T-helper 2 cell treated with Interferon-gamma antibody and Interleukin-4, amounts not matched to agents 5 μg/mL and 100 μg/mL, for 36 hours (primary cell): ENCODE data around the gene ENTPD6.

Experiments used
- DNase-seq: peaks from one replicate; pipeline ENCODE4 v3.0.0; 2021; ENCODE audit warnings: low spot score
- H3K27ac Mint-ChIP-seq: one replicate; pipeline ENCODE4 v1.8.0; 2021; ENCODE audit warnings: mild to moderate bottlenecking, mixed read lengths
- H3K27me3 Mint-ChIP-seq: one replicate; pipeline ENCODE4 v1.8.0; 2021; ENCODE audit warnings: low read depth, mixed read lengths
- H3K36me3 Mint-ChIP-seq: one replicate; pipeline ENCODE4 v1.8.0; 2021; ENCODE audit warnings: low read depth, mixed read lengths
- H3K4me1 Mint-ChIP-seq: one replicate; pipeline ENCODE4 v1.8.0; 2021; ENCODE audit warnings: low read depth, mixed read lengths
- H3K4me3 Mint-ChIP-seq: one replicate; pipeline ENCODE4 v1.8.0; 2022; ENCODE audit warnings: mild to moderate bottlenecking, moderate library complexity, mixed read lengths
- H3K9me3 Mint-ChIP-seq: one replicate; pipeline ENCODE4 v1.8.0; 2021; ENCODE audit warnings: mixed read lengths

Gene ENTPD6

DNA sequence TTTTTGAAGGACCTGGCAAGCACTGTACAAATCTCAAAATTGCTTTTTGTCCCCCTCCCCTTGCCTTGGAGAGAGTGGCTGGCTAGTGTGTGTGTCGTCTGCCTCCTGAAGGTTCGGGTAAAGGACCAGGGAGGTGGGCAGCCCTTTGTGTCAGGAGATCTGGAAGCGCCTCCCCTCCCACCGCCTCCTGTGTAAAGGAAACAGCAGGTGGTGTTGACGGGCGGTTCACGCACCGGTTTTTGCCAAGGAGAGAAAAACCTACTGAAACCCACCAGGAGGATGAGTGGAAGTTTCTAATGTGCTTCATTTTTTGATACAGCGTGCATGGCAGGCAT is 1.2 kb downstream of the ENTPD6 start:
- Mint-ChIP-seq H3K4me1 (peaks cover 18% of the 10 kb centered on the region), H3K27me3 (no peaks in the 10 kb centered on the region), H3K4me3 (peak overlapping the region; percentile 91), H3K27ac (peak overlapping the region; percentile 1), H3K36me3 (no peaks in the 10 kb centered on the region), H3K9me3 (no peaks in the 10 kb centered on the region)
- DNase-seq = no peak

DNA sequence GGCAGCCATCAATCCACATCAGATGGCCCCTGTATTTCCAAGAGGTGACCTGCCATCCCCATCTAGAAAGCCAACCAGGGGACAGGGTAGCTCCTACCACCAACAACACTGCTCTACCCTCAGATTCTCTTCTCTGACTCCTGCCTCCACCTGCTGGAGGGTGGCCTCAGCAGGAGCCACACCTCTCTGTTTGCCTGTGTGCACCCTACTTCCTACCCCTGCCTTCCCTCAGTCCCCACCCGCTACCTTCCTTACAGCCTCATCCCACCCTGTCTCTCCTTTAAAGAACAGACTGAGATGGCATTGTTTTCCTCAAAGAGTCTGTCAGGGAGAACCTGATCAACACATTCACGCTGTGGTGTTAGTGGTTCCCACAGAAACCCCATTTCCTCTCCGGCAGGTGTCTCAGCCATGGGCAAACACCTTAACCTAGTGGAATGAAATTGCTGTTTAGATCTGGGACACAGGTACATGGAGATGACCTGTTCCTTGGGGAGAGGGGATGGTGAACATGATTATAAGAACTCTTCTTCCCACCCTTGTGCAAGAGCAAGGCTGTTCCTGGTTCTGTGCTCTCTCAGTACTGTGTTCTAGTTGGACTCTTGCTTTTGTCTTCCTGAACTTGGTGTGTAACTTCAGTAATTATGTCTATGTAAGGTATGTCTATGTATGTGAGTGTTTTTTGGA is 1.8 kb downstream of the ENTPD6 start:
- no peaks in the 10 kb centered on the region for H3K9me3 Mint-ChIP-seq
- no peaks in the 10 kb centered on the region for H3K36me3 Mint-ChIP-seq
- H3K27ac Mint-ChIP-seq = peak overlapping the region; percentile 56
- H3K4me1 Mint-ChIP-seq = peaks cover 18% of the 10 kb centered on the region
- peak overlapping the region; percentile 91 for H3K4me3 Mint-ChIP-seq
- H3K27me3 Mint-ChIP-seq = no peaks in the 10 kb centered on the region
- DNase-seq = no peak

DNA sequence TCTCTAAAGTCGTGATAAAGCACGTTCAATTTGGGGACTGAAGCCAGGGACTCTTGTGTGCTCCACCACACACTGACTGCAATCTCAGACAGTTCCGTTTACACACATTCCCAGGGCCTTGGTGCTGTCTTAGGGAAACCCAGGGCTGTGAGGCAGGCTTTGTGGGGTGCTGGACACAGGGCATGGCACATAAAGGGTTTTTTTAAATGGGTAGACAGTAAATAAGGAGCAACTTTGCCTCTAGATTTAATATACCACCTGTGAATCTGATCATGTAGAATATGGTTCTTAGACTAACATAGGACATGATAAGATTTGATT is 2.3 kb downstream of the ENTPD6 start:
- Mint-ChIP-seq H3K4me1 (peaks cover 21% of the 10 kb centered on the region), H3K36me3 (no peaks in the 10 kb centered on the region), H3K27me3 (no peaks in the 10 kb centered on the region), H3K9me3 (no peaks in the 10 kb centered on the region), H3K4me3 (peak overlapping the region; percentile 91), H3K27ac (no peak overlapping the region)
- no peak for DNase-seq

DNA sequence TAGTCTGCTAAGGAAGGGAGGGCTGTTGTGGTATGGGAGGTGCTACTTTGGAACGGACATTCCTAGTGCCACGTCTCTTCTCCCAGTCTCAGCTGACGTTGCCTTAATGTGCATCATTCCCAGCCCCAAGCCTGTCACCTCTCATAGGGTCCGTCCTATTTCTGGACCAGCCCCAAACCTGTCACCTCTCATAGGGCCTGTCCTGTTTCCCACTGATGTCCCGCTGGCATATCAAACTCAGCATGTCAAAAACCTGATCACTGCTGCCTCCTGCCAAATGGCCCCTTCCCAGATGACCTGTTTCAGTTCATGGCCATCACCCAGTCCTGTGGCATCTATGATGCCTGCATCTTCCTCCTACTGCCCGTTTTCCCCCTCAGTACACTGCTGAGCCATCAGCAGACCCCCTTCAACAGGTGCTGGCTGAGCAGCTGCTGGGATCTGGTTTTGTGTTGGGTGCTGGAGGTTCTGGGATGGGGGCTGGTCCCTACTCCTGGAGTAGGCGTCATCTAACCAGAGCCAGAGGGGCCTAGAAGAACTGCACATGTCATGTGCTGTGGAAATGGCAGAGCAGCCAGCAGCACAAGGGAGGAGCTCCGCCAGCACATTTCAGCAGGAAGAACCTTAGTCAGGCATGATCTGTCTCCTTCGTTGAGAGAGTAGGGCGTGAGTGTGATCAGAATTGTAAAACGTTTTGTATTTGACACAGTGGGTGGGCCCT is 3.3 kb downstream of the ENTPD6 start:
- Mint-ChIP-seq H3K36me3 (no peaks in the 10 kb centered on the region), H3K27me3 (no peaks in the 10 kb centered on the region), H3K27ac (no peak overlapping the region), H3K4me3 (no peak overlapping the region), H3K9me3 (no peaks in the 10 kb centered on the region), H3K4me1 (peaks cover 23% of the 10 kb centered on the region)
- no peak for DNase-seq

DNA sequence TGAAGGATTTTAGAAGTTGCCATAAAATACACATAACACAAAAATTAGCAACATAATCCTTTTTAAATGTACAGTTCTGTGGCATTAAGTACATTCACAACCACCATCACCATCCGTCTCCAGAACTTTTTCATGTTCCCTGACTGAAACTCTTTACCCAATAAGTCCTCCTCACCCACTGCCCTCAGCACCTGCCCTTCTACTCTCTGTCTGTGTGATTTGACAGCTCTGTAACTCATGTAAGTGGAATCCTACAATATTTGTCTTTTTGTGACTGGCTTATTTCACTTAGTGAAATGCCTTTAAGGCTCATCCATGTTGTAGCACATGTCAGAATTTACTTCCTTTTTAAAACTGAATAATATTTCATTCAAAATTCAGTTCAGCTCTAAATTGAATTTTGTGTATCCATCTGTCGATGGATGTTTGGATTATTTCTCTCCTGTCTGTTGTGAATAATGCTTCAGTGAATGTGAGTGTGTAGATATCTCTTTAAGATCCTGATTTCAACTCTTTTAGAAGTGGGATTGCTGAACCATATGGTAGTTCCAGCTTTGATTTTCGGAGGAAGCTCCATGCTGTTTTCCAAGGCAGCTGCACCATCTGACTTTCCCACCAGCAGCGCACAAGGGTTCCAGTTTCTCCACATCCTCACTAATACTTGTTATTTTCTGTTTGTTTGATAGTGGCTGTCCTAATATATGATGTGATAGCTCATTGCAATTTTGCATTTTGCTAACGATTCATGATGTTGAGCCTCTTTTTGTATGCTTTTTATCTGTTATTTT is 4.2 kb downstream of the ENTPD6 start:
- Mint-ChIP-seq H3K27ac (no peak overlapping the region), H3K4me1 (peaks cover 23% of the 10 kb centered on the region), H3K4me3 (no peak overlapping the region), H3K36me3 (no peaks in the 10 kb centered on the region), H3K27me3 (no peaks in the 10 kb centered on the region), H3K9me3 (no peaks in the 10 kb centered on the region)
- no peak for DNase-seq

DNA sequence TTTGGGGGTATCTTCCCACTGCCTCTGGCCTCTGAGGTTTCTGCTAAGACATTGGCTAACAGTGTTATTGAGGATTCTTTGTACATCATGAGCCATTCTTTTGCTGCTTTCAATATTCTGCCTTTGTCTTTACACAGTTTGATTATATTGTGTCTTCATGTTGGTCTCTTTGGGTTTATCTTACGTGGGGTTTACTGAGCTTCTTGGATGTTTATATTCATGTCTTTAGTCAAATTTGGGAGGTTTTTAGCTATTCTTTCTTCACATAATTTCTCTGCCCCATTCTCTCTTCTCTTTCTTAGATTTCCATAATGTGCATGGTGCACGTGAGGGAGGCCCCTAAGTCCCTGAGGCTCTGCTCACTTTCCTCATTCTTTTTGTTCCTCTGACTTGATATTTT is 7.6 kb downstream of the ENTPD6 start:
- no peak for DNase-seq
- no peak overlapping the region for H3K27ac Mint-ChIP-seq
- no peaks in the 10 kb centered on the region for H3K36me3 Mint-ChIP-seq
- no peaks in the 10 kb centered on the region for H3K27me3 Mint-ChIP-seq
- no peak overlapping the region for H3K4me3 Mint-ChIP-seq
- no peaks in the 10 kb centered on the region for H3K9me3 Mint-ChIP-seq
- peaks cover 6% of the 10 kb centered on the region for H3K4me1 Mint-ChIP-seq

DNA sequence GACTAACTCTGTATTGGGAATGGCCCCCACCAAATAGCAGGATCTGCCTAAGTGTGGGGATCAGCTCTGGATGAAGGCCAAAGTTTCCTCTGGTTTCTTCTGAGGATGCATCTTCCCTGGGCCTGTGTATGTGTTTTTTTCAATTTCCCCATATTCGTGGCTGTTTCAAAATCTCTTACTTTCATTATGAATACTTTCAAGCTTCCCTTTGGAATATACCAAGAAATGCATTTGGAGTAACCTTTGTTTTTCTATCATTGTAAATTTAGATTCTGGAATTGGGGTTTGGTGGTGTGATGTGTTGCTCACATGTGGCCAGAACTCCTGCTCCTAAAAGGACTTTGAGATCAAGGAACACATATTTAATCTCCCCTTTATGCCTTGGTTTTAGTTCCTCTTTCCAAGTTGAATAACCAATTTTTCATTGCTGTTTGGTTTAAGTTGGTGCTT is 8.4 kb downstream of the ENTPD6 start:
- no peaks in the 10 kb centered on the region for H3K9me3 Mint-ChIP-seq
- peaks cover 6% of the 10 kb centered on the region for H3K4me1 Mint-ChIP-seq
- no peaks in the 10 kb centered on the region for H3K36me3 Mint-ChIP-seq
- no peak overlapping the region for H3K27ac Mint-ChIP-seq
- no peak overlapping the region for H3K4me3 Mint-ChIP-seq
- H3K27me3 Mint-ChIP-seq = no peaks in the 10 kb centered on the region
- DNase-seq = no peak

DNA sequence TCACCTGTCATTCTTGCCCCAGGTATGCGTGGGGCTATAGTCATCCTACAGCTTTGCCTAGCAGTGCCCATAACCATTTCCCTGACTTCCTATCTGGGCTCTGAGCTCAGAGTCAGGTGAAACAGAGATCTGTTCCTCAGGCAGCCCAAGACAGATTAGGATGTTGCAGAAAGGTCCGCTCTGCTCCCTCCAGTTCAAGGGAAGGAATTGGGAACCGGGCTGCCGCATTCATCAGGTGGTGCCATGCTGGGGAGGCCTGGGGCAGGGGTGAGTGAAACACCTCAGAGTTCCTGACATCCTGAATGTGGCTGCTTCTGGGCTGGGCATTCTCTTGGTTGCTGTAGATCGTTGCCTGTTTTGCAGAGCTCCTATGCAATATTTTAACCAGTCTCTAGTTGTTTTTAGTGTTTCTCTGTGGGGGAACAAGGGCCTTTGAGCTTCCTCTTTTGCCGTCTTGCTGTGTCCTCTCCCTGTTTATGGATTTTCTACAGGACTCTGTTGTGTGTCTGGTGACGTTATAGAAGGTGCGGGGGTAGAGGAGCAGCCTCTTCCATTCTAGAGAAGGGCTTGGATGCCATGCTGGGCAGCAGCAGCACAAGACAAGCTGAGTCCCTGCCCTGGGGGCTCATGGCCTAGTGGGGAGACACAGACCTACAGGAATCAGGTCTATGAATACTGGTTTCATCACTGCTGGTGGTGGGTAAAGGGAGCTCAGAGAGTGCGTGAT is 9.2 kb downstream of the ENTPD6 start:
- H3K4me3 Mint-ChIP-seq = no peak overlapping the region
- H3K27ac Mint-ChIP-seq = no peak overlapping the region
- H3K4me1 Mint-ChIP-seq = peaks cover 4% of the 10 kb centered on the region

DNA sequence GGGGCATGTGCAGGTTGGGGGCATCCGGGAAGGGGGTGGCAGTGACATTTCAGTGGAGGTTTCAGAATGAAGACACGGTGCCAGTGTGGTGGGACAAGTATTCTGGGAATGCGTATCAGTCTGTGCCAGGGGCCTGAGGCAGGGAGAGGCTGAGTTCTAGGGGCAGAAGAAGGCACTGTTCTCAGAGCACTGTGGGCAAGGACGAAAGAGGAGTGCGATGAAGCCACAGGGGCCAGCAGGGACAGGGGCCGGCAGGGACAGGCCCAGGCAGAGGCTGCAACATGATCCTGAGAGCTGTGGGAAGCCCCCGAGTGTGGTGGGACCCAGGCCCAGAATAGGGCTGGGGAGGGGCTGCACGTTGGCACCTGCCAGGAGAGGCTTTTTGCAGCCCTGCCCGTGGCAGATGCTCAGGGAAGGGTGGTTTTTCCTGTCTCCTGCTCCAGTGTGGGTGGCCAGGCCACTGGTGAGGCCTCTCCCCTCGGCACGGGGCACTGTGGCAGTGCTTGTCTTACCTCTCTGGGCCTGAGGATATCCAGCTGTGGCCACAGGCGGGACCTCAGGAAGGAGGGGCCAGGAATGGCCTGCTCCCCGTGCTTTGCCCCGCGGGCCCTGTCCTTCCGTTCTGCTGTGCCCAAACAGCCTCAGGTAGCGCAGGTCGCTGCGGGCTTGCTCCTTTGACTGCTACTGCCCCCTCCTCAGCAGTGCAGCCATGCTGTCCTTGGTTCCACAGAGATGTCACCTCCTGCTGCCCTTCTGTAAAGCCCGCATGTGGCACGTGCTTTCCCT is 10.0 kb downstream of the ENTPD6 start:
- peaks cover 4% of the 10 kb centered on the region for H3K4me1 Mint-ChIP-seq
- DNase-seq = no peak
- no peaks in the 10 kb centered on the region for H3K9me3 Mint-ChIP-seq
- H3K27ac Mint-ChIP-seq = no peak overlapping the region
- no peaks in the 10 kb centered on the region for H3K27me3 Mint-ChIP-seq
- no peak overlapping the region for H3K4me3 Mint-ChIP-seq
- no peaks in the 10 kb centered on the region for H3K36me3 Mint-ChIP-seq

More for the DNA sequence above, 9.2 kb downstream of the ENTPD6 start:
- Mint-ChIP-seq H3K36me3 (no peaks in the 10 kb centered on the region), H3K9me3 (no peaks in the 10 kb centered on the region), H3K27me3 (no peaks in the 10 kb centered on the region)
- no peak for DNase-seq

DNA sequence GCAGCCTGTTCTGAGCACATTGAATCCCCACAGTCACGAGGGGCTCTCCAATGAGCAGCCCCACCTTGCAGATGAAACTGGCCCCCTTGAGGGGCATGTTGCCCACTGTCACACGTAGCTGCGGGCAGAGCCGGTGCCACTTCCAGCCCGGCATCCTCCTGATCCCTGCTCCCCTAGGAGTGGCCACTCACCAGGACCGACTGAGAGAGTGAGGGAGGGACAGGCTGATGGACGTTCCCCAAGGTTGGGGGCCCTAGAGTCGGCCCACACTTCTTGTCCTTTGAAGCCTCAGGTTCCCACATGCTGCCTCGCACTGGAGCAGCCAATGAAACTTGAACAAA is 10.5 kb downstream of the ENTPD6 start:
- no peaks in the 10 kb centered on the region for H3K36me3 Mint-ChIP-seq
- no peaks in the 10 kb centered on the region for H3K27me3 Mint-ChIP-seq
- DNase-seq = no peak
- no peak overlapping the region for H3K4me3 Mint-ChIP-seq
- no peak overlapping the region for H3K27ac Mint-ChIP-seq
- peaks cover 4% of the 10 kb centered on the region for H3K4me1 Mint-ChIP-seq
- no peaks in the 10 kb centered on the region for H3K9me3 Mint-ChIP-seq

DNA sequence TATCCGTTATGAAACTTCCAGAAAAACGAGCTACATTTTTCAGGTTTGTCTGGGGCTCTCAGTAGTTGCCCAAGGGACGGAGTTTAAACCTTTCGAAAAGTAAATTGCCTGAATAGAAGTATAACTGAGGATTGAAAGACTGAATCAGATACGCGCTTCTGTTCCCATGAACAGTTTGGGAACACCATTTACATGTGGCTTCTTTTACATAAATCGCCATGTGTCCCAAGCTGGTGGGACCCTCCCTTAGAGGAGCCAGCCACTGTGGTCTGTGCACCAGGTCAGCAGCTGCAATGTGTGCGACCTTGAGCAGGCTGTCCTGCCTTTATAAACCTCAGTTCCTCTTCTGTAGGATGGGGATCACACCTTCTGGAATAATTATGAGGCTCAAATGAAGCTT is 11.0 kb downstream of the ENTPD6 start:
- no peaks in the 10 kb centered on the region for H3K9me3 Mint-ChIP-seq
- H3K4me1 Mint-ChIP-seq = peaks cover 4% of the 10 kb centered on the region
- no peak overlapping the region for H3K4me3 Mint-ChIP-seq
- H3K27me3 Mint-ChIP-seq = no peaks in the 10 kb centered on the region
- peaks cover 2% of the 10 kb centered on the region for H3K36me3 Mint-ChIP-seq
- no peak for DNase-seq
- no peak overlapping the region for H3K27ac Mint-ChIP-seq

DNA sequence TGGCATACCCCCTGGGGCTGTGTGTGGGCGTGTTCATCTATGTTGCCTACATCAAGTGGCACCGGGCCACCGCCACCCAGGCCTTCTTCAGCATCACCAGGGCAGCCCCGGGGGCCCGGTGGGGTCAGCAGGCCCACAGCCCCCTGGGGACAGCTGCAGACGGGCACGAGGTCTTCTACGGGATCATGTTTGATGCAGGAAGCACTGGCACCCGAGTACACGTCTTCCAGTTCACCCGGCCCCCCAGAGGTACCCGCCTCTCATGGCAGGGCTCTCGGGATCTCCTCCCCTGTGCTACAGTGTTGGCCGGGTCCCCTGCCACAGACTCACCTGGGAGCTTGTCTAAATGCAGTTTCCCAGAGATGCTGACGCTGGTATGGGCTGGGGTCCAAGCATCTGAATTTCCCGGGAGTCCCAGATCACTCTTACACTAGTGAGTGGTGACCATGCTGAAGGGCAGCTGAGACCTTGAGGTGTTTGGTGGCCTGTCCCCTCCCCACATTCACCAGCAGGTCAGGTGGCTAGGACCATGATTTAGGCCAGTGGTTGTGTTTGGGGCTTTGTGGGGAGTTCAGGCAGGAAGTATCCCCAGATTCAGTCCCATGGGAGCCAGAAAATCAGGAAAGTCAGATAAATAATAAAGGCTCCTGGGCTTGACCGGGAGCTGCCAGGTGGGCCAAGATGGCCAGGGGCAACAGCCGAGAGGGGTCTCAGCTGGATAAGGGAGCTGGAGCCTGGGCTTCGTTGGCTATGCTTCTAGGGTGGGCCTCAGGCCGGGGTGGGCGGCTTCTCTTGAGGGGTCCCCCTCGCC is 11.8 kb downstream of the ENTPD6 start:
- no peaks in the 10 kb centered on the region for H3K27me3 Mint-ChIP-seq
- no peak for DNase-seq
- peaks cover 2% of the 10 kb centered on the region for H3K36me3 Mint-ChIP-seq
- H3K9me3 Mint-ChIP-seq = no peaks in the 10 kb centered on the region
- no peak overlapping the region for H3K4me3 Mint-ChIP-seq
- no peak overlapping the region for H3K27ac Mint-ChIP-seq
- H3K4me1 Mint-ChIP-seq = peaks cover 4% of the 10 kb centered on the region
